Measurements from ENCODE around the gene AGMAT. TPM values are rescaled to one million over a fixed set of nuclear protein-coding genes. Genes with fewer than 3 reads are reported as not detected.
A peak's percentile ranks its signal among the peaks of the same experiment; 100 is the strongest.

The AGMAT gene
- total and polyA plus RNA-seq, 2 of the 13 experiments (the other 11 are each of a cell fraction or from before 2014, with no cell fraction given): 59.1 to 174 TPM

DNA sequence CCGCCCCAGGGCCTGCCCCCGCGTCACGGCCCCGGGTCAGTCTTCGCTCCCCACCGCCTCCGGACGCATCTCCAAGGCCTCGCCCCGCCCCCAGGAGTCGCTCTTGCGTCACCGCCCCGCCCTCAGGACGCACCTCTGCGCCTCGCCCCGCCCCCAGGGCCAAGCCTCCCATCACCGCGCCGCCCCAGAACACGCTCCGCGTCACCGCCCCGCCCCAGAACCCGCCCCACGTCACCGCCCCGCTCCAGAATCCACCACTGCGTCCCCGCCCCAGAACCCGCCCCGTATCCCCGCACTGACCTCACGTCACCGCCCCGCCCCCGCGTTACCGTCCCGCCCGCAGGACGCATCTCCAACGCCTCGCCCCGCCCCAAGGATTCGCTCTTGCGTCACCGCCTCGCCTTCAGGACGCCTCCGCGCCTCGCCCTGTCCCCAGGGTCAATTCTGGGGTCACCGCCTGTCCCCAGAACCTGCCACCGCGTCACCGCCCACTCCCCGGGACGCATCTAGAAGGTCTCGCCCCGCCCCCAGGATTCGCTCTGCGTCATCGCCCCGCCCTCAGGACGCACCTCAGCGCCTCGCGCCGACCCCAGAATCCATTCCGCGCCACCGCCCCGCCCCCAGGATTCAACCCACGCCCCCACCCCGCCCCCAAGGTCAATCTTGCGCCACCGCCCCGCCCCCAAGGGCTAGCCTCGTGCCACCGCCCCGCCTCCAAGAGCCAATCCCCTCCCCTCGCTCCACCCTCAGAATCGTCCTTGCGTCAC is 60.4 kb downstream of the AGMAT start (continued):
- TF ChIP-seq, protein P1, sequence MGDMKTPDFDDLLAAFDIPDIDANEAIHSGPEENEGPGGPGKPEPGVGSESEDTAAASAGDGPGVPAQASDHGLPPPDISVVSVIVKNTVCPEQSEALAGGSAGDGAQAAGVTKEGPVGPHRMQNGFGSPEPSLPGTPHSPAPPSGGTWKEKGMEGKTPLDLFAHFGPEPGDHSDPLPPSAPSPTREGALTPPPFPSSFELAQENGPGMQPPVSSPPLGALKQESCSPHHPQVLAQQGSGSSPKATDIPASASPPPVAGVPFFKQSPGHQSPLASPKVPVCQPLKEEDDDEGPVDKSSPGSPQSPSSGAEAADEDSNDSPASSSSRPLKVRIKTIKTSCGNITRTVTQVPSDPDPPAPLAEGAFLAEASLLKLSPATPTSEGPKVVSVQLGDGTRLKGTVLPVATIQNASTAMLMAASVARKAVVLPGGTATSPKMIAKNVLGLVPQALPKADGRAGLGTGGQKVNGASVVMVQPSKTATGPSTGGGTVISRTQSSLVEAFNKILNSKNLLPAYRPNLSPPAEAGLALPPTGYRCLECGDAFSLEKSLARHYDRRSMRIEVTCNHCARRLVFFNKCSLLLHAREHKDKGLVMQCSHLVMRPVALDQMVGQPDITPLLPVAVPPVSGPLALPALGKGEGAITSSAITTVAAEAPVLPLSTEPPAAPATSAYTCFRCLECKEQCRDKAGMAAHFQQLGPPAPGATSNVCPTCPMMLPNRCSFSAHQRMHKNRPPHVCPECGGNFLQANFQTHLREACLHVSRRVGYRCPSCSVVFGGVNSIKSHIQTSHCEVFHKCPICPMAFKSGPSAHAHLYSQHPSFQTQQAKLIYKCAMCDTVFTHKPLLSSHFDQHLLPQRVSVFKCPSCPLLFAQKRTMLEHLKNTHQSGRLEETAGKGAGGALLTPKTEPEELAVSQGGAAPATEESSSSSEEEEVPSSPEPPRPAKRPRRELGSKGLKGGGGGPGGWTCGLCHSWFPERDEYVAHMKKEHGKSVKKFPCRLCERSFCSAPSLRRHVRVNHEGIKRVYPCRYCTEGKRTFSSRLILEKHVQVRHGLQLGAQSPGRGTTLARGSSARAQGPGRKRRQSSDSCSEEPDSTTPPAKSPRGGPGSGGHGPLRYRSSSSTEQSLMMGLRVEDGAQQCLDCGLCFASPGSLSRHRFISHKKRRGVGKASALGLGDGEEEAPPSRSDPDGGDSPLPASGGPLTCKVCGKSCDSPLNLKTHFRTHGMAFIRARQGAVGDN (CRISPR knock-in tag; IDR thresholded peaks at IDR 0.05): peak; percentile 31
- TF ChIP-seq ZNF780A (CRISPR knock-in tag; IDR thresholded peaks at IDR 0.05) (no peak), ZNF260 (CRISPR knock-in tag; IDR thresholded peaks at IDR 0.05; ENCODE audit: borderline replicate concordance, low read depth) (no peak), HNRNPH1 (optimal IDR thresholded peaks at IDR 0.05; ENCODE audit: low read depth, low read length) (no peak), HDAC1 (CRISPR knock-in tag; IDR thresholded peaks at IDR 0.05) (no peak), TRIM24 (CRISPR knock-in tag; IDR thresholded peaks at IDR 0.05) (no peak), NONO (IDR thresholded peaks at IDR 0.05) (no peak), NONO (CRISPR knock-in tag; conservative IDR thresholded peaks at IDR 0.05) (peak; percentile 50; the same call in 1 of the 2 replicates), ZNF558 (CRISPR knock-in tag; IDR thresholded peaks at IDR 0.05; ENCODE audit: borderline replicate concordance) (no peak), ZNF333 (CRISPR knock-in tag; IDR thresholded peaks at IDR 0.05; ENCODE audit: borderline replicate concordance) (no peak), GLI4 (CRISPR knock-in tag; IDR thresholded peaks at IDR 0.05; ENCODE audit: borderline replicate concordance) (no peak), SMYD3 (CRISPR knock-in tag; IDR thresholded peaks at IDR 0.05) (no peak), ZNF501 (CRISPR knock-in tag; IDR thresholded peaks at IDR 0.05) (no peak), ZNF782 (CRISPR knock-in tag; IDR thresholded peaks at IDR 0.05; ENCODE audit: borderline replicate concordance) (no peak), HNRNPK (IDR thresholded peaks at IDR 0.05; ENCODE audit: low read depth, low read length, poor library complexity, severe bottlenecking) (peak; percentile 77), YEATS4 (CRISPR knock-in tag; IDR thresholded peaks at IDR 0.05; ENCODE audit: borderline replicate concordance) (no peak; the same call in 1 of the 2 replicates), GATAD2A (CRISPR knock-in tag; IDR thresholded peaks at IDR 0.05) (0 out of 2 replicates have a peak, but pooled peaks have one; percentile 6), ZNF256 (CRISPR knock-in tag; conservative IDR thresholded peaks at IDR 0.05) (no peak)
- TF ChIP-seq, protein P2, sequence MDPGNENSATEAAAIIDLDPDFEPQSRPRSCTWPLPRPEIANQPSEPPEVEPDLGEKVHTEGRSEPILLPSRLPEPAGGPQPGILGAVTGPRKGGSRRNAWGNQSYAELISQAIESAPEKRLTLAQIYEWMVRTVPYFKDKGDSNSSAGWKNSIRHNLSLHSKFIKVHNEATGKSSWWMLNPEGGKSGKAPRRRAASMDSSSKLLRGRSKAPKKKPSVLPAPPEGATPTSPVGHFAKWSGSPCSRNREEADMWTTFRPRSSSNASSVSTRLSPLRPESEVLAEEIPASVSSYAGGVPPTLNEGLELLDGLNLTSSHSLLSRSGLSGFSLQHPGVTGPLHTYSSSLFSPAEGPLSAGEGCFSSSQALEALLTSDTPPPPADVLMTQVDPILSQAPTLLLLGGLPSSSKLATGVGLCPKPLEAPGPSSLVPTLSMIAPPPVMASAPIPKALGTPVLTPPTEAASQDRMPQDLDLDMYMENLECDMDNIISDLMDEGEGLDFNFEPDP (CRISPR knock-in tag; conservative IDR thresholded peaks at IDR 0.05): no peak
- TF ChIP-seq, protein P3, sequence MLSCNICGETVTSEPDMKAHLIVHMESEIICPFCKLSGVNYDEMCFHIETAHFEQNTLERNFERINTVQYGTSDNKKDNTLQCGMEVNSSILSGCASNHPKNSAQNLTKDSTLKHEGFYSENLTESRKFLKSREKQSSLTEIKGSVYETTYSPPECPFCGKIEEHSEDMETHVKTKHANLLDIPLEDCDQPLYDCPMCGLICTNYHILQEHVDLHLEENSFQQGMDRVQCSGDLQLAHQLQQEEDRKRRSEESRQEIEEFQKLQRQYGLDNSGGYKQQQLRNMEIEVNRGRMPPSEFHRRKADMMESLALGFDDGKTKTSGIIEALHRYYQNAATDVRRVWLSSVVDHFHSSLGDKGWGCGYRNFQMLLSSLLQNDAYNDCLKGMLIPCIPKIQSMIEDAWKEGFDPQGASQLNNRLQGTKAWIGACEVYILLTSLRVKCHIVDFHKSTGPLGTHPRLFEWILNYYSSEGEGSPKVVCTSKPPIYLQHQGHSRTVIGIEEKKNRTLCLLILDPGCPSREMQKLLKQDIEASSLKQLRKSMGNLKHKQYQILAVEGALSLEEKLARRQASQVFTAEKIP (CRISPR knock-in tag; IDR thresholded peaks at IDR 0.05; ENCODE audit: borderline replicate concordance): no peak
- TF ChIP-seq, protein P4, sequence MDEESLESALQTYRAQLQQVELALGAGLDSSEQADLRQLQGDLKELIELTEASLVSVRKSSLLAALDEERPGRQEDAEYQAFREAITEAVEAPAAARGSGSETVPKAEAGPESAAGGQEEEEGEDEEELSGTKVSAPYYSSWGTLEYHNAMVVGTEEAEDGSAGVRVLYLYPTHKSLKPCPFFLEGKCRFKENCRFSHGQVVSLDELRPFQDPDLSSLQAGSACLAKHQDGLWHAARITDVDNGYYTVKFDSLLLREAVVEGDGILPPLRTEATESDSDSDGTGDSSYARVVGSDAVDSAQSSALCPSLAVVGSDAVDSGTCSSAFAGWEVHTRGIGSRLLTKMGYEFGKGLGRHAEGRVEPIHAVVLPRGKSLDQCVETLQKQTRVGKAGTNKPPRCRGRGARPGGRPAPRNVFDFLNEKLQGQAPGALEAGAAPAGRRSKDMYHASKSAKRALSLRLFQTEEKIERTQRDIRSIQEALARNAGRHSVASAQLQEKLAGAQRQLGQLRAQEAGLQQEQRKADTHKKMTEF (CRISPR knock-in tag; IDR thresholded peaks at IDR 0.05): 0 out of 2 replicates have a peak, but pooled peaks have one; percentile 8
